ENCODE data around the gene PPP3CA. TPM values are rescaled to one million over a fixed set of nuclear protein-coding genes. Genes with fewer than 3 reads are reported as not detected.

Gene PPP3CA
- total RNA-seq, 1 donor from 2014 or later: 38.4 TPM

- no peaks in the 10 kb centered on the region for H4K20me1 ChIP-seq (ENCODE audit: low read depth)
- no peaks in the 10 kb centered on the region for H3K9me3 ChIP-seq (ENCODE audit: low read depth)
- no peak for TF ChIP-seq EZH2phosphoT487 (IDR thresholded peaks at IDR 0.05)
- no peak overlapping the region for H3K9ac ChIP-seq
- H3K4me1 ChIP-seq: peaks cover 70% of the 10 kb centered on the region
- H3K27ac ChIP-seq: peak overlapping the region; percentile 69
- no peaks in the 10 kb centered on the region for H3K79me2 ChIP-seq (ENCODE audit: low read depth)
- H3K36me3 ChIP-seq: no peaks in the 10 kb centered on the region
- H3K4me2 ChIP-seq: no peak overlapping the region
- Mint-ChIP-seq H3K27ac (no peak overlapping the region), H3K36me3 (no peaks in the 10 kb centered on the region), H3K4me3 (no peak overlapping the region), H3K27me3 (ENCODE audit: insufficient read depth, low read depth) (no peaks in the 10 kb centered on the region), H3K4me1 (peaks cover 45% of the 10 kb centered on the region), H3K9me3 (no peaks in the 10 kb centered on the region)
- H2AFZ ChIP-seq (replicated peaks): no peak overlapping the region
- no peak overlapping the region for H3K4me3 ChIP-seq
- peaks cover 69% of the 10 kb centered on the region for H3F3A ChIP-seq (ENCODE audit: low read depth)
- DNase-seq (ENCODE audit: low spot score): peak; percentile 21
- H3K27me3 ChIP-seq: no peaks in the 10 kb centered on the region
Observed at GRCh38 chr4:101155368-101155767, 192.0 kb downstream of the PPP3CA start.

DNA sequence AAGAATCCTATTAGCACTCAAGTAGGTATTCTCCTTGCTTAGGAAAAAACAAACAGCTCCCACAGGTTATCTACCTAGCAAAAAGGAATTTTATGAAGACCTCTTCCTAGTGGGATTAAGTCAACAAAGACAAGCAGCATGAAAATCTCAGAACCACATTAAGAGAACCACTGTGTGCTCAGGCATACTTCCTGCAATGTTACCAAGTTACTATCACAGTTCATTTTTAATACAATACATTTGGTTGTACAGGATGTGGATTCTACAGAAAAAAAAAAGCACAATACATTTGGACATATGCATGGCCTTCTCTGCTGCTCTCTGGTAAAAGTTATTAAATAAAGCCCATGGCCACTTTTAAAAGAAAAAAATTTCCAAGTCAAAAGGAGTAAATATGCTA, 193.7 kb downstream of the PPP3CA start:
- Mint-ChIP-seq H3K9me3 (no peaks in the 10 kb centered on the region), H3K36me3 (no peaks in the 10 kb centered on the region), H3K4me3 (no peak overlapping the region), H3K4me1 (peaks cover 40% of the 10 kb centered on the region), H3K27me3 (ENCODE audit: insufficient read depth, low read depth) (no peaks in the 10 kb centered on the region), H3K27ac (no peak overlapping the region)
- Histone ChIP-seq H3K27ac (peak overlapping the region; percentile 91), H3K4me2 (peak overlapping the region; percentile 60), H2AFZ (replicated peaks) (no peak overlapping the region), H3K79me2 (ENCODE audit: low read depth) (no peaks in the 10 kb centered on the region), H3K9me3 (ENCODE audit: low read depth) (no peaks in the 10 kb centered on the region), H3K27me3 (no peaks in the 10 kb centered on the region), H4K20me1 (ENCODE audit: low read depth) (no peaks in the 10 kb centered on the region), H3K4me1 (peaks cover 71% of the 10 kb centered on the region), H3K4me3 (no peak overlapping the region), H3F3A (ENCODE audit: low read depth) (peaks cover 65% of the 10 kb centered on the region), H3K36me3 (no peaks in the 10 kb centered on the region), H3K9ac (no peak overlapping the region)
- DNase-seq (ENCODE audit: low spot score): no peak
- TF ChIP-seq EZH2phosphoT487 (IDR thresholded peaks at IDR 0.05): no peak
- TF ChIP-seq, protein P1, sequence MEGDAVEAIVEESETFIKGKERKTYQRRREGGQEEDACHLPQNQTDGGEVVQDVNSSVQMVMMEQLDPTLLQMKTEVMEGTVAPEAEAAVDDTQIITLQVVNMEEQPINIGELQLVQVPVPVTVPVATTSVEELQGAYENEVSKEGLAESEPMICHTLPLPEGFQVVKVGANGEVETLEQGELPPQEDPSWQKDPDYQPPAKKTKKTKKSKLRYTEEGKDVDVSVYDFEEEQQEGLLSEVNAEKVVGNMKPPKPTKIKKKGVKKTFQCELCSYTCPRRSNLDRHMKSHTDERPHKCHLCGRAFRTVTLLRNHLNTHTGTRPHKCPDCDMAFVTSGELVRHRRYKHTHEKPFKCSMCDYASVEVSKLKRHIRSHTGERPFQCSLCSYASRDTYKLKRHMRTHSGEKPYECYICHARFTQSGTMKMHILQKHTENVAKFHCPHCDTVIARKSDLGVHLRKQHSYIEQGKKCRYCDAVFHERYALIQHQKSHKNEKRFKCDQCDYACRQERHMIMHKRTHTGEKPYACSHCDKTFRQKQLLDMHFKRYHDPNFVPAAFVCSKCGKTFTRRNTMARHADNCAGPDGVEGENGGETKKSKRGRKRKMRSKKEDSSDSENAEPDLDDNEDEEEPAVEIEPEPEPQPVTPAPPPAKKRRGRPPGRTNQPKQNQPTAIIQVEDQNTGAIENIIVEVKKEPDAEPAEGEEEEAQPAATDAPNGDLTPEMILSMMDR (IDR thresholded peaks at IDR 0.05): no peak
- TF ChIP-seq EZH2 (IDR thresholded peaks at IDR 0.05): no peak

GRCh38 chr4:101152521-101152920, 194.8 kb downstream of the PPP3CA start:
- H3K36me3 ChIP-seq: no peaks in the 10 kb centered on the region
- peaks cover 66% of the 10 kb centered on the region for H3K4me1 ChIP-seq
- no peak for DNase-seq (ENCODE audit: low spot score)
- H3K9me3 ChIP-seq (ENCODE audit: low read depth): no peaks in the 10 kb centered on the region
- H3K9me3 Mint-ChIP-seq: no peaks in the 10 kb centered on the region
- H3K27ac Mint-ChIP-seq: no peak overlapping the region
- H3K27me3 ChIP-seq: no peaks in the 10 kb centered on the region
- peaks cover 54% of the 10 kb centered on the region for H3F3A ChIP-seq (ENCODE audit: low read depth)
- H3K4me1 Mint-ChIP-seq: peaks cover 38% of the 10 kb centered on the region
- no peak overlapping the region for H3K4me3 Mint-ChIP-seq
- H4K20me1 ChIP-seq (ENCODE audit: low read depth): no peaks in the 10 kb centered on the region
- no peaks in the 10 kb centered on the region for H3K27me3 Mint-ChIP-seq (ENCODE audit: insufficient read depth, low read depth)
- peaks cover 4% of the 10 kb centered on the region for H3K79me2 ChIP-seq (ENCODE audit: low read depth)
- H3K4me2 ChIP-seq: peak overlapping the region; percentile 60
- TF ChIP-seq EZH2 (IDR thresholded peaks at IDR 0.05): no peak
- TF ChIP-seq, protein P1 (IDR thresholded peaks at IDR 0.05): no peak
- TF ChIP-seq EZH2phosphoT487 (IDR thresholded peaks at IDR 0.05): no peak
- H3K27ac ChIP-seq: peak overlapping the region; percentile 91
- no peaks in the 10 kb centered on the region for H3K36me3 Mint-ChIP-seq
- H3K4me3 ChIP-seq: no peak overlapping the region
- no peak overlapping the region for H3K9ac ChIP-seq
- H2AFZ ChIP-seq (replicated peaks): no peak overlapping the region

- no peaks in the 10 kb centered on the region for H3K9me3 Mint-ChIP-seq
- H3K36me3 ChIP-seq: no peaks in the 10 kb centered on the region
- peaks cover 4% of the 10 kb centered on the region for H3K79me2 ChIP-seq (ENCODE audit: low read depth)
Observed at GRCh38 chr4:101148551-101148950, 198.8 kb downstream of the PPP3CA start.

More at GRCh38 chr4:101148551-101148950, 198.8 kb downstream of the PPP3CA start:
- H3K9me3 ChIP-seq (ENCODE audit: low read depth): no peaks in the 10 kb centered on the region
- H3K4me1 Mint-ChIP-seq: peaks cover 15% of the 10 kb centered on the region
- H3K27ac Mint-ChIP-seq: no peak overlapping the region
- H2AFZ ChIP-seq (replicated peaks): no peak overlapping the region
- no peak overlapping the region for H3K4me3 ChIP-seq
- no peak overlapping the region for H3K27ac ChIP-seq
- no peak overlapping the region for H3K4me3 Mint-ChIP-seq
- H3K9ac ChIP-seq: no peak overlapping the region
- no peaks in the 10 kb centered on the region for H4K20me1 ChIP-seq (ENCODE audit: low read depth)
- no peaks in the 10 kb centered on the region for H3K27me3 Mint-ChIP-seq (ENCODE audit: insufficient read depth, low read depth)
- peak overlapping the region; percentile 10 for H3K4me2 ChIP-seq
- no peak for DNase-seq (ENCODE audit: low spot score)
- H3K27me3 ChIP-seq: no peaks in the 10 kb centered on the region
- no peaks in the 10 kb centered on the region for H3K36me3 Mint-ChIP-seq
- peaks cover 28% of the 10 kb centered on the region for H3K4me1 ChIP-seq
- TF ChIP-seq EZH2phosphoT487 (IDR thresholded peaks at IDR 0.05) (no peak), EZH2 (IDR thresholded peaks at IDR 0.05) (no peak)
- TF ChIP-seq, protein P1 (IDR thresholded peaks at IDR 0.05): no peak
- H3F3A ChIP-seq (ENCODE audit: low read depth): peaks cover 17% of the 10 kb centered on the region

Measured in neural progenitor cell (in vitro differentiated cells).